GM12864 (cell line): Measurements from ENCODE around the gene OR8D2.
"Not testable (repeated sequence)": the region's sequence is repeated elsewhere in the genome, so short reads cannot be mapped to it uniquely, and the experiment has no call there.

Source experiments
- DNase-seq: peaks from one replicate; pipeline ENCODE4 v3.0.0-alpha.2; 2011; ENCODE audit warnings: low read depth
- H3K4me3 ChIP-seq: 2 replicates; pipeline ENCODE4 v1.5.1; 2011; ENCODE audit warnings: mild to moderate bottlenecking, low read depth, low read length, control low read depth
- CTCF ChIP-seq: IDR thresholded peaks from 2 replicates; pipeline ENCODE4 v1.5.1; 2011; ENCODE audit warnings: low read depth, mild to moderate bottlenecking, moderate library complexity, low read length, control low read depth, inconsistent platforms; ENCODE audit errors: missing control alignments

The OR8D2 gene

GRCh38 chr11:124294687-124295086 is 25.3 kb downstream of the OR8D2 start:
- H3K4me3 ChIP-seq, result no peak overlapping the region
- no peak for TF ChIP-seq CTCF
- DNase-seq, result no peak

GRCh38 chr11:124285610-124286344 is 34.2 kb downstream of the OR8D2 start:
- DNase-seq, result no peak
- no peak for TF ChIP-seq CTCF
- H3K4me3 ChIP-seq, result no peak overlapping the region

- DNase-seq, result no peak
- TF ChIP-seq CTCF, result no peak
- no peak overlapping the region for H3K4me3 ChIP-seq
Measured at GRCh38 chr11:124278261-124278660, 41.7 kb downstream of the OR8D2 start.

- TF ChIP-seq CTCF, result no peak
- DNase-seq, result no peak
- H3K4me3 ChIP-seq, result no peak overlapping the region
Measured at GRCh38 chr11:124277804-124278203, 42.2 kb downstream of the OR8D2 start.

GRCh38 chr11:124277207-124277606 is 42.8 kb downstream of the OR8D2 start:
- TF ChIP-seq CTCF, result no peak
- no peak overlapping the region for H3K4me3 ChIP-seq
- no peak for DNase-seq

- H3K4me3 ChIP-seq, result no peak overlapping the region
- no peak for DNase-seq
- no peak for TF ChIP-seq CTCF
Measured at GRCh38 chr11:124276081-124276480, 43.9 kb downstream of the OR8D2 start.

GRCh38 chr11:124274000-124274399 is 46.0 kb downstream of the OR8D2 start:
- DNase-seq, result no peak
- H3K4me3 ChIP-seq, result no peak overlapping the region
- no peak for TF ChIP-seq CTCF

- not testable (repeated sequence) for DNase-seq
Measured at GRCh38 chr11:124270886-124271285, 49.1 kb downstream of the OR8D2 start.

More at GRCh38 chr11:124270886-124271285, 49.1 kb downstream of the OR8D2 start:
- not testable (repeated sequence) for H3K4me3 ChIP-seq
